Activated effector memory CD4-positive, alpha-beta T cell treated with Interleukin-2 at 50 U/mL for 16 hours (primary cell): ENCODE data around the gene MADD.

ENCODE experiments used
- DNase-seq: peaks from one replicate; pipeline ENCODE4 v3.0.0-alpha.2; 2020

The MADD gene

GRCh38 chr11:47342036-47342803, 72.3 kb downstream of the MADD start:
- DNase-seq = no peak

DNA sequence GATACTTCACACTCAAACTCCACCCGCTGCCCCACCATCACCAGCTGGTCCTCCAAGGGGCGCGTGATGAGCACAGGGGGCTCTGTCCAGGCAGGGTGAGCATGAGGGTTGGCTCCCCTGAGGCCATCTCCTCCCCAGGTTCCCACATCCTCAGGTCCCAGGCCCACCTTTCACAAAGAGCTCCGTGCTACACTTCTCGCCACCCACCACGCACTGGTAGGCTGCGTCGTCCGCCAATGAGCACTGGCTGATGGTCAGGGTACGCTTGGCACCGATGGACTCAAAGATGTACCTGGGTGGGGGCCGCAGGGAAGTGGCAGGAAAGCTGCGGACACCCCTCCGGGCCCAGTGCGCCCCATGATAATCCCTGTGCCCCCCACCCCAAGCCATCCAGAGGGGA, 72.9 kb downstream of the MADD start:
- DNase-seq = no peak

- DNase-seq = no peak
Measured at GRCh38 chr11:47345890-47346563, 76.1 kb downstream of the MADD start.

GRCh38 chr11:47347137-47347536, 77.2 kb downstream of the MADD start:
- no peak for DNase-seq

DNA sequence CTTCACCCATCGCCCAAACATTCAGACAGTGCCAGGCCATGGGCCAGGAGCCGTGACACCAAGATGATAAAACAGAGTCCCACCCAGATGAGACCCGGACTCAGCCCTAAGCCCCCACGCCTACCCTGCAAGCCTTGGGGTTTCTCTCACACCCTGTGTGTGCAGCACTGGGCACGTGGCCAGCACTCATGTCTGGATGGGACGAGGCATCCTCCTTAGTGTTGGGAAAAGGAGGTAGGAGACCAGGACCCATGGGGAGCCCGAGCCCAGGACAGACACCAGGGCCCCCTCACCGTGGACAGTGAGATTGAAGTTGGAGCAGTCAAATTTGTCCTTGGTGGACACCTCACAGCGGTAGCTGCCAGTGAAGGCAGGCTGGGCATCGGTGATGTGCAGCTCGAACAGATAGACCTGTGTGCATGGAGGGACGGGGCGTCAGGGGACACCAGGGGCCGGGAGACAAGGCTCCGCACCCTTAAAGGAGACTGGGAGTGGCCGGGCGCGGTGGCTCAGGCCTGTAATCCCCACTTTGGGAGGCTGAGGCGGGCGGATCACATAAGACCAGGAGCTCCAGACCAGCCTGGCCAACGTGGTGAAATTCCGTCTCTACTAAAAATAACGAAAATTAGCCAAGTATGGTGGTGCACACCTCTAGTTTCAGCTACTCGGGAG, 78.3 kb downstream of the MADD start:
- no peak for DNase-seq

DNA sequence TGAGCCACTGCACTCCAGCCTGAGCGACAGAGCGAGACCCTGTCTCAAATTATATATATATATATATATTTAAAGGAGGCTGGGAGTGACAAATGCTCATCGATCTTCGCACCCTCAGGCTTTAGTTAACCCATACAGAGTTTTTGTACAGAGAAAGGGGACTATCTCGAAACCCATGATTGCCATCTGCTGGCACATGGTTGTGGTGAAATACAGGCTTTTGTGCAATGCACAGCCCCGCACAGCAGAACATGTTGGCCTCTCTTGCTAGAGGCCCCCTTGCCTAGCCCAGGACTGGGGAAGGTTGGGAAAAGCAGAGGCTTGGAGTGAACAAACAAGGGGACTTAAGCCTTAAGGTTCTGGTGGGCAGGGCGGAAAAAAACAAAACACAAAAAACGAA, 78.9 kb downstream of the MADD start:
- no peak for DNase-seq

DNA sequence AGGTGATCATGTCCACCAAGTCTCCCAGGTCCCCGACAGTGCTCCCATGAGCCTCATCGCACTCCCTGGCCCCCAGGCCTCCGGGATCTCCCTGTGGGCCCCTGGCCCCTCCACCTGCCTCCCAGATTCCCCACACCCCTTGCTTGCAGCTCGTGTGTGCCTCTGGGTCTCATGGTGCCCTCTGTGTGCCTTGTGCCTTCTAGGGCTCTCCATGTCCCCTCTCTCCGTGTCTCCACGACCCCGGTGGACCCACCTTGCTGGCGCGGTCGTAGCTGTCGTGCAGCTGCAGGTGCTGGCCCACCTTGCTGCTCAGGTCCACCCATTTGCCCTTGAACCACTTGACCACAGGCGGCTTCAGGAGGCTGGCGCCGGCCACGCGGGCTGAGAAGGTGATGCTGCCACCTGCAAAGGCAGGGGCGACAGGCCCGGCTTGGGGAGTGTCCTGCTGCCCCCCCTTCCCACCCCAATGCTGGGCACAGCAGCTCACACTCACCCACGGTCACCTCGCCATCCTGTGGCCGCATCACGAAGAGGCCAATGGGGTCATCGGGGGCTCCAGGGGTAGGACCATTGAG, 79.7 kb downstream of the MADD start:
- DNase-seq = no peak

DNA sequence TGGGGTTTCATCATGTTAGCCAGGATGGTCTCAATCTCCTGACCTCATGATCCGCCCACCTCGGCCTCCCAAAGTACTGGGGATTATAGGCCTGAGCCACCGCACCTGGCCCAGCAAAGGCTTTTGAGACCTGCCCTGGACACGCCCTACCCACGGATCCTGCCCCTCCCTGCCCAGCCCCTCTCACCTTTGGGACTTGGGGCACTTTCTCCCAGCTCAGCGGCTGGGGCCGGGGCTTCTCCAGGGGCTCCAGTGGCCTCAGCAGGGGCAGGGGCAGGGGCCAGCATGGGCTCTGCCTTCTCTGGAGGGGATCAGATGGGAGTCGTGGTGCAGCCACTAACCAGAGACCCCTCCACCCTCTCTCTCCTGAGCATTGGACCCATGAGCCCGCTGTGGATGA, 80.4 kb downstream of the MADD start:
- no peak for DNase-seq

DNA sequence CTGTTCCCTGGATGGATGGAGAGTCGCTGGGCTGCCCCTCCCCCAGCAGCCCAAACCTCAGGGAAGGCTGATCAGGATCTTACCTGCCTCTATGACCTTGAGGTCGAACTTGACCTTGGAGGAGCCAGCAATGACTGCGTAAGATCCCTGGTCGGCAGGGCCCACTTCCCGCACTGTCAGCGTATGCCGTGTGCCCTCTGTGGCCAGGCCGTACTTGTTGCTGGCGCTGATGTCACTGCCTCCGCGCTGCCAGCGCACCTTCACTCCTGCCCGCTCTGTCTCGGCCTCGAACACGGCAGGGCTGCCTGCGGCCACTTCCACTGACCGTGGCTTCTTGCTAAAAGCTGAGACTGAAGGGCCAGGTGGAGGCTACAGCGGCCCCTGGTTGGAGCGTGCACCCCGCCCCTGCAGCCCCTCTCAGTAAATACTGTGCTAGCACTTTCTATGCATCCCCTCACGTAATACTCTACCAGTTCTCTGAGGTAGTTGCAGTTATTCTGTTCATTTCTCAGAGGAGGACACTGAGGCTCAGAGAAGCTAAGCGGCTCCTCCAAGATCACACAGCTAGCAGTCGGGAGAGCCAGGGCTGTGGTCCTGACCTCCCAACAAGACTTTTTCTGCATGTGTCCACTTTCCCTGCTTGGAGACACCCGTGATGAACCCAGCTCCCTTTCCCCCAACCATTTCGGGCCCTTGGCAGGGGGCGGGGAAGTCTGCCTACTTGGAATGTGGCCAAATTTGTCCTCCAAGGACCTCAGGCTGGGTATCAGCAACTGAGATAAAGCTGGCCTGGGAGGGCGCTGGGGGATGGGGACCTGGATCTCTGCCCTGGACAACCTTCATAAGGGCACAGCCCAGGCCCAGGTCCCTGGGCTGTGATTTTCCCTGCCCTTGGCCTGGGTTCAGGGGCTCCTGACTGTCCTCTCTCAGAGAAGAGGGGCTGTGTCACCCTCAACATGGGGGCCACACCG, 81.5 kb downstream of the MADD start:
- no peak for DNase-seq

- no peak for DNase-seq
Measured at GRCh38 chr11:47352556-47352955, 82.6 kb downstream of the MADD start, which contains the start of gene MYBPC3. Gene MYBPC3, minus strand, starts transcription at chr11:47352702. Its CDS starts 55 bp downstream, at chr11:47352647.

DNA sequence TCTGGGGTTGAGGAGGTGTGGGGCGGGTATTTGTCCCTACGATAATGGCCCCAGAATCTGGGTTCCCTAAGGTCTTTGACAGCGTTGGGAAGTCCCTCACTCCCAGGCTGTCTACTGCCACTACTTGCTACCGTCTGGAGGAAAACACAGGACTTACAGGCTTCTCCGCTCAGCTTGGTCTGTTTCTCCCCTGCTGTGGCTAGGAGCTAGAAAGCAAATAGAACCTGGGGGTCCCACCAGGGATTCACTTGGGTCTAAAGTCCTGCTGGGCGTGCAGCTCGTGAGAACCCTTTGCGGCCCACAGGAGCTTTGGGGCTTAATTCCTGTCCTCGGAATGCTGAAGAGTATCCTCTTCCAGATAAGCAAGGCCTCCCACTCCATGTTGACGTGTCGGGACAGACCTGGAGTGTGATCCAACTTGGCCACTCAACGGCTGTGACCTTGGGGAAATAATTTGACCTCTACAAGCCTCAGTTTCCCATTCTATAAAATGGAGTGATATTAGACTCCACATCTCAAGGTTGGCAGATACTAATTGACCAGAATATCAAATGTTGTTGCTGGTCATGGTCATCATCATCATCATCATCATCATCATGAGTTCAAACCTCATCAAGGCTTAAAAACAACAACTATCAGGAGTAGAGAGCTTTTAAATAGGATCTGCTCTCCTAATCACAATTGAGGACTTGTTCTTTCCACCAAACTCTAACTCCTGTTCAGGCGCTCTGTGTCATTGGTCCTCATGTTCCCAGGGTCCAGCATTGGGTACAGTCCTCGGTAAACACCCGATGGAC, 84.2 kb downstream of the MADD start:
- DNase-seq = no peak

- DNase-seq = no peak
Measured at GRCh38 chr11:47354913-47355282, 85.0 kb downstream of the MADD start.

DNA sequence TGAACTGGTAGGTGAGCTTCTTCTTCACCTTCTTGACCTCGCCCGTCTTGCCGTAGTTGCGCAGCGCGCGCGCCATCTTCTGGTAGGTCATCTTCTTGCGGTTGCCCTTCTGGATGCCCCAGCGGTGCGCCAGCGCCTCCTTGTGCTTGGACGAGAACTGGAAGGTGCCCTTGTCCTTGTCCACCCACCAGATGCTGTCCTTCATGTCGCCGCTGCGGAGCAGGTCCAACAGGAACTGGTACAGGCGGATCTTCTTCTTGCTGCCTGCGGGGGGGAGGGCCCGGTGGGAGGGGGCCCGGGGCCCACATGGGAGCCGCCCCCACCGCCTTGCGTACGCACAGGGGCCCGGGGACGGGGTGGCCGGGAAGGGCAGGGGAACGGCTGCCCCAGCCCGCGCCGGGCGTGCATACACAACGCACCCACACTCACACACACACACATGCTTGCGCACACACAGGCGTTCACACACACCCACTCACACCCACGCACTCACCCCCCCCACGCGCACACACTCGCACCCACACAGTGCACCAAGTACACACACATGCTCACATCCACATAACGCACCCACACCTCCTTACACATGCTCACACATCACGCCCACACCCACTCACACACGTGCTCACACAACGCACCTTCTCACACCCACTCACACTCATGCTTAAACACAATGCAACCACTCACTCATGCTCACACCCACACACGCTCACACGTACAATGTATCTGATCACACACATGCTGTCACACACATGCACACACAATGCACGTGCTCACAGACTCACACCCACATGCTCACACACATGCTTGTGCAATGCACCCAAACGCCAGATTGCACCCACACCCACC, 85.6 kb downstream of the MADD start:
- DNase-seq = no peak

GRCh38 chr11:47356129-47356997, 86.4 kb downstream of the MADD start:
- no peak for DNase-seq

GRCh38 chr11:47356998-47357329, 87.0 kb downstream of the MADD start:
- DNase-seq = no peak

GRCh38 chr11:47357985-47358730, 88.2 kb downstream of the MADD start:
- DNase-seq = no peak

DNA sequence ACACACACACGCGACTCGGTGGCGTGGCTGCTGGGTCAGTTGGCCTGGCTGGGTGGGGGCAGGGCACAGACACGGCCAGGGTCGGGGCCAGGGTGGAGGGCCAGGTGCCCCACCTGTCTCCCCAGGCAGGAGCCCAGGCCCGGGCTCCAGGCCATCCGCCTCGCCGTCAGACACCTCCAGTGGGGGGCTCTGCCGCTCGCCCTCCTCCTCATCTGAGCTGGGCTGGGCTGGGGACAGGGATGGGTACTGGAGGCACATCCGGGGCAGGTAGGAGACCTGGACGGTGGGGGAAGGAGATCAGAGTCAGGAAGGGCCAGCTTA, 88.8 kb downstream of the MADD start:
- no peak for DNase-seq

- no peak for DNase-seq
Measured at GRCh38 chr11:47359162-47359561, 89.2 kb downstream of the MADD start.

DNA sequence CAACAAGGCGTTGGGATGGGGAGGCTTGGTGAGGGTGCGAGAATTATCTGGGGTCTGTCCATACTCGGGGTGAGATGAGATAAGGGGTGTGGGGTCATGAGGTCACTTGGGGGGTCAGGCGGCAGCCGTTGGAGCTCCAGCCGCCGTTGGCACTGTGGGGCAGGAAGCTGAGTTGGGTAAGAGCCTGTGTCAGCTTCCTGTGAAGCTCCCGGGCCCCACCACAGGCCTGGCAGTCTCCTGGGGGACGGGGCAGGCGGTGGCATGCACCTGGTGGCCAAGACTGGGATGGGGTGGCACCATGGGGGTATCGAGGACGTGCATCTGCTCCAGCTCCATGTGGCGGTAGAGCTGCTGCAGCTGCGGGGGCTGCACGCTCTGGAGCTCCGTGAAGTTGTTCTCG, 89.7 kb downstream of the MADD start:
- DNase-seq = no peak
